Heart left ventricle (tissue), 13 donors: ENCODE data around the gene IGSF3.

Experiments
- CTCF ChIP-seq, 12 donors: fragments of 200-600 bp; sonication (generic) in 4 of 12; IDR thresholded peaks; one replicate each; pipeline versions ENCODE4 v1.5.0 to v1.8.0; 2018 to 2022; ENCODE audit warnings: antibody characterized with exemption in 12 of 12, mild to moderate bottlenecking in 5 of 12
- POLR2A ChIP-seq, 2 donors: fragments of 450-650 bp; IDR thresholded peaks; one replicate each; pipeline ENCODE4 v1.6.1; 2017; ENCODE audit warnings: antibody characterized with exemption in 2 of 2, mild to moderate bottlenecking in 2 of 2, moderate library complexity in 2 of 2
- donor health status: ischemic (EF 13 %, LVEDD 7.1; RV severe dilation, severe dysfunction).
- donor health status: DM: no; HTN: yes; CAD: no.
- donor health status: DM: no; HTN: no; CAD: no.
- donor health status: ischemic (EF 25% LVEDD 6.9; RV normal size, moderate dysfunction).
- donor health status: ischemic (EF 25% LVEDD 5.7; RV mildly dilated, moderate dysfunction).
- donor health status: ischemic (EF 35%, LVEDD 5.7; RV mildly dilated, moderate dysfunction).
- donor health status: nonischemic (EF 11% LVEDD 7.7; RV severe dilation, severe dysfunction).
- donor health status: DM: yes; HTN: yes; CAD: no.
- donor health status: PGD.
- donor health status: ischemic (EF 29% LVEDD 5.4; RV normal size, mild dysfunction).
- donor health status: nonischemic (EF 23%, LVEDD 6.1; RV moderate dilation, normal function).

GRCh38 chr1:116561563-116561962, 106.0 kb downstream of the IGSF3 start:
- TF ChIP-seq POLR2A (IDR thresholded peaks at IDR 0.05): no peak
- no peak for TF ChIP-seq CTCF (IDR thresholded peaks at IDR 0.05)
